ENCODE data around the gene CASP2. TPM values are rescaled to one million over a fixed set of nuclear protein-coding genes. Genes with fewer than 3 reads are reported as not detected.

Gene CASP2
- polyA plus RNA-seq, 1 donor (not counting 4 experiments of a cell fraction or from before 2014, with no cell fraction given) = 12.8 TPM

- TF ChIP-seq EZH2 (IDR thresholded peaks at IDR 0.05; ENCODE audit: low read length) = no peak
- TF ChIP-seq CTCF (optimal IDR thresholded peaks at IDR 0.05 in 1 of 3, IDR thresholded peaks at IDR 0.05 in 1 of 3, conservative IDR thresholded peaks at IDR 0.05 in 1 of 3; ENCODE audit: extremely low read depth in 1 of 3, insufficient read depth in 2 of 3, low read length in 3 of 3) = no peak
- no peak overlapping the region for H2AFZ ChIP-seq (ENCODE audit: control insufficient read depth, low read length)
- dilution Hi-C loops (cut with MboI; ENCODE audit: extremely low pct_ligation_motif_present, low sequenced_read_pairs) = no loop called here
- no peaks in the 10 kb centered on the region for H3K4me1 ChIP-seq (ENCODE audit: control insufficient read depth, extremely low read depth, insufficient read depth, low read length)
- H4K20me1 ChIP-seq (ENCODE audit: control insufficient read depth, extremely low read depth, insufficient read depth, low read length) = no peaks in the 10 kb centered on the region
- DNase-seq (ENCODE audit: low read depth, low spot score) (no peak), FAIRE-seq (no peak)
- H3K4me3 ChIP-seq (ENCODE audit: control insufficient read depth in 2 of 3, extremely low read depth in 1 of 3, insufficient read depth in 2 of 3, low read depth in 1 of 3, low read length in 3 of 3) = no peak overlapping the region
- H3K9me3 ChIP-seq (ENCODE audit: control insufficient read depth, low read depth, low read length) = no peaks in the 10 kb centered on the region
- no peak overlapping the region for H3K9ac ChIP-seq (ENCODE audit: control insufficient read depth, extremely low read depth, insufficient read depth, low read length)
- H3K27ac ChIP-seq (ENCODE audit: control insufficient read depth, insufficient read depth, low read length) = no peak overlapping the region
- H3K27me3 ChIP-seq (ENCODE audit: control insufficient read depth, extremely low read depth, insufficient read depth, low read length) = peaks cover 20% of the 10 kb centered on the region
- no peaks in the 10 kb centered on the region for H3K9me1 ChIP-seq (ENCODE audit: control insufficient read depth, extremely low read depth, insufficient read depth, low read length)
- no peaks in the 10 kb centered on the region for H3K79me2 ChIP-seq (ENCODE audit: control insufficient read depth, insufficient read depth, low read length)
- no peaks in the 10 kb centered on the region for H3K36me3 ChIP-seq (ENCODE audit: control insufficient read depth in 2 of 2, extremely low read depth in 1 of 2, insufficient read depth in 2 of 2, low read length in 2 of 2)
- H3K4me2 ChIP-seq (ENCODE audit: control insufficient read depth, extremely low read depth, insufficient read depth, low read depth, low read length) = no peak overlapping the region
Measured at GRCh38 chr7:143354376-143354775, 66.2 kb downstream of the CASP2 start.

GRCh38 chr7:143354965-143355364 lies 66.8 kb downstream of the CASP2 start:
- dilution Hi-C loops (cut with MboI; ENCODE audit: extremely low pct_ligation_motif_present, low sequenced_read_pairs) = no loop called here
- FAIRE-seq (no peak), DNase-seq (ENCODE audit: low read depth, low spot score) (no peak)
- Histone ChIP-seq H3K9ac (ENCODE audit: control insufficient read depth, extremely low read depth, insufficient read depth, low read length) (no peak overlapping the region), H3K4me1 (ENCODE audit: control insufficient read depth, extremely low read depth, insufficient read depth, low read length) (no peaks in the 10 kb centered on the region), H2AFZ (ENCODE audit: control insufficient read depth, low read length) (no peak overlapping the region), H3K9me1 (ENCODE audit: control insufficient read depth, extremely low read depth, insufficient read depth, low read length) (no peaks in the 10 kb centered on the region), H3K9me3 (ENCODE audit: control insufficient read depth, low read depth, low read length) (no peaks in the 10 kb centered on the region), H3K79me2 (ENCODE audit: control insufficient read depth, insufficient read depth, low read length) (no peaks in the 10 kb centered on the region), H3K4me3 (ENCODE audit: control insufficient read depth in 2 of 3, extremely low read depth in 1 of 3, insufficient read depth in 2 of 3, low read depth in 1 of 3, low read length in 3 of 3) (no peak overlapping the region), H4K20me1 (ENCODE audit: control insufficient read depth, extremely low read depth, insufficient read depth, low read length) (no peaks in the 10 kb centered on the region), H3K27ac (ENCODE audit: control insufficient read depth, insufficient read depth, low read length) (no peak overlapping the region), H3K27me3 (ENCODE audit: control insufficient read depth, extremely low read depth, insufficient read depth, low read length) (peaks cover 25% of the 10 kb centered on the region), H3K4me2 (ENCODE audit: control insufficient read depth, extremely low read depth, insufficient read depth, low read depth, low read length) (no peak overlapping the region), H3K36me3 (ENCODE audit: control insufficient read depth in 2 of 2, extremely low read depth in 1 of 2, insufficient read depth in 2 of 2, low read length in 2 of 2) (no peaks in the 10 kb centered on the region)
- TF ChIP-seq CTCF (optimal IDR thresholded peaks at IDR 0.05 in 1 of 3, IDR thresholded peaks at IDR 0.05 in 1 of 3, conservative IDR thresholded peaks at IDR 0.05 in 1 of 3; ENCODE audit: extremely low read depth in 1 of 3, insufficient read depth in 2 of 3, low read length in 3 of 3) (no peak), EZH2 (IDR thresholded peaks at IDR 0.05; ENCODE audit: low read length) (no peak)

Measured in keratinocyte (primary cell).